Kidney epithelial cell (primary cell): Measurements from ENCODE around the gene MYOD1. TPM values are rescaled to one million over a fixed set of nuclear protein-coding genes. Genes with fewer than 3 reads are reported as not detected.

ENCODE experiments used
- DNase-seq: peaks from one replicate; pipeline ENCODE4 v3.0.0-alpha.2; 2010; ENCODE audit warnings: low read depth
- H3K27me3 ChIP-seq: 2 replicates; pipeline ENCODE4 v1.6.0; 2011; ENCODE audit warnings: low read length; ENCODE audit not compliant: control insufficient read depth, insufficient read depth
- H3K36me3 ChIP-seq: 2 replicates; pipeline ENCODE4 v1.5.1; 2011; ENCODE audit warnings: low read length; ENCODE audit not compliant: control insufficient read depth, insufficient read depth
- H3K4me3 ChIP-seq: 2 replicates; pipeline ENCODE4 v1.5.1; 2011; ENCODE audit warnings: low read depth, mild to moderate bottlenecking, control low read depth, low read length
- total RNA-seq: library from RNA; depleted of rRNA; stranded (reverse); fragments of >200 nt; gene quantifications from 2 replicates; pipeline ENCODE4 v1.2.3, GENCODE V29; 2015
- TF ChIP-seq, protein P1 (sequence below): IDR thresholded peaks from 2 replicates; pipeline ENCODE4 v1.5.1; 2011; ENCODE audit warnings: mild to moderate bottlenecking, moderate library complexity, low read length, control low read depth, inconsistent platforms; ENCODE audit not compliant: insufficient read depth, poor library complexity, severe bottlenecking

Gene MYOD1
- total RNA-seq, 1 donor from 2014 or later: not detected

DNA sequence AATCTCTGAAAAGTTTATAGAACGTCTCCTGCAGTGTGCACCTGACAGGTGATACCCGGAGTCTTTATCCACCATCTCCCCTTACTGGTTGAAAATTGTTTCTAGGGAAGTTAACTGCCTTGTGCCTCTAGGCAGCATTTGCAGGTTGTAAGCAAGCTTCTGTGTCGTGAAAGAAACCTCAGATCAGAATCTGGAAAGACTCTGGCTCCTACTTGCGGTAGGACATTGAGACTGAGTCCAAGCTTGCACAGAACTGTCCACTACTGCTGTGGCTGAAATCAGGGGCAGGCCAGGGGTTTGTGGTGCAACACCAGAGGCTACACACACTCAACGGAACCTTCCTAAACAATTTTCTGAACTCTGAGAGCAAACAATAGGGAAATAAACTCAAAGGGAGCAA is 34.8 kb upstream of the MYOD1 start:
- H3K36me3 ChIP-seq: no peaks in the 10 kb centered on the region
- TF ChIP-seq, protein P1, sequence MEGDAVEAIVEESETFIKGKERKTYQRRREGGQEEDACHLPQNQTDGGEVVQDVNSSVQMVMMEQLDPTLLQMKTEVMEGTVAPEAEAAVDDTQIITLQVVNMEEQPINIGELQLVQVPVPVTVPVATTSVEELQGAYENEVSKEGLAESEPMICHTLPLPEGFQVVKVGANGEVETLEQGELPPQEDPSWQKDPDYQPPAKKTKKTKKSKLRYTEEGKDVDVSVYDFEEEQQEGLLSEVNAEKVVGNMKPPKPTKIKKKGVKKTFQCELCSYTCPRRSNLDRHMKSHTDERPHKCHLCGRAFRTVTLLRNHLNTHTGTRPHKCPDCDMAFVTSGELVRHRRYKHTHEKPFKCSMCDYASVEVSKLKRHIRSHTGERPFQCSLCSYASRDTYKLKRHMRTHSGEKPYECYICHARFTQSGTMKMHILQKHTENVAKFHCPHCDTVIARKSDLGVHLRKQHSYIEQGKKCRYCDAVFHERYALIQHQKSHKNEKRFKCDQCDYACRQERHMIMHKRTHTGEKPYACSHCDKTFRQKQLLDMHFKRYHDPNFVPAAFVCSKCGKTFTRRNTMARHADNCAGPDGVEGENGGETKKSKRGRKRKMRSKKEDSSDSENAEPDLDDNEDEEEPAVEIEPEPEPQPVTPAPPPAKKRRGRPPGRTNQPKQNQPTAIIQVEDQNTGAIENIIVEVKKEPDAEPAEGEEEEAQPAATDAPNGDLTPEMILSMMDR: no peak
- peaks cover 3% of the 10 kb centered on the region for H3K27me3 ChIP-seq
- no peak overlapping the region for H3K4me3 ChIP-seq
- no peak for DNase-seq

- Histone ChIP-seq H3K36me3 (no peaks in the 10 kb centered on the region), H3K4me3 (no peak overlapping the region), H3K27me3 (peaks cover 3% of the 10 kb centered on the region)
- no peak for DNase-seq
- TF ChIP-seq, protein P1: no peak
Measured at GRCh38 chr11:17686231-17686980, 33.0 kb upstream of the MYOD1 start.

- TF ChIP-seq, protein P1: no peak
- Histone ChIP-seq H3K4me3 (no peak overlapping the region), H3K27me3 (peaks cover 8% of the 10 kb centered on the region), H3K36me3 (no peaks in the 10 kb centered on the region)
- no peak for DNase-seq
Measured at GRCh38 chr11:17687946-17688670, 31.3 kb upstream of the MYOD1 start.

DNA sequence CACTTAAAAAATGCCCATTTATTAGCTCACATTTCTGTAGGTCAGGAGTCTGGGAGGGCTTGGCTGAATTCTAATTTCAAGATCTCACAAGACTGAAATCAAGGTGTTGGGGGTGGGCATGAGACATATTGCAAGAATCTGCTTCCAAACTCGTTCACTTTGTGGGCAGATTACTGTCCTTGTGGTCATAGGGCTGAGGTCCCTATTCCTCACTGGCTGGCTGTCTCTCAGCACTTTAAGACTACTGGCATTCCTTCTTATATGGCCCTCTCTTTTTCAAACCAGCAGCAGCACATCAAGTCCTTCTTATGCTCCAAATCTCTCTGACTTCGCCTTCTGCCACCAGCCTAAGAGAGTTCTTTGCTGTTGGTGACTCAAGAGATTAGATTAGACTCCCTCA is 27.8 kb upstream of the MYOD1 start:
- TF ChIP-seq, protein P1: no peak
- no peaks in the 10 kb centered on the region for H3K36me3 ChIP-seq
- H3K27me3 ChIP-seq: peaks cover 31% of the 10 kb centered on the region
- no peak overlapping the region for H3K4me3 ChIP-seq
- no peak for DNase-seq

DNA sequence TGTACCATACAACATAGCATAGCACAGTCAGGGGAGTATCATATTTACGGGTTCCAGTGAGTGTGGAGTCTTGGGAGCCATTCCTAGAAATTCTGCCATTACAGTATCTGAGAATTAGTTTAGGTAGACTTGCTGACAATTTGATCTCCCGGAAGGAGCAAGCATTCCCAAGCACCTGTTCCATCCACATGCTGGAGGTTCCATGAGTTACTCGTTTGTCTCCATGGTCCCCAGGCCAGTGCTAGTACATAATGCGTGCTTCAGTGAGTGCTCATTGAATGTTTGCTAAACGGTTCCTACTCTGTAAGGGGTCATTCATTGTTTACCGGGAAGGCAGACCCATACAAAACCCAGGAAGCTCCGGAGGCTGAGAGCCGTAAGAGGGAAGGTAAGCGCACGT is 27.4 kb upstream of the MYOD1 start:
- Histone ChIP-seq H3K36me3 (no peaks in the 10 kb centered on the region), H3K4me3 (no peak overlapping the region), H3K27me3 (peaks cover 35% of the 10 kb centered on the region)
- DNase-seq: no peak
- TF ChIP-seq, protein P1: no peak
